GM18507 (cell line): Measurements from ENCODE around the gene EGF.
A peak's percentile ranks its signal among the peaks of the same experiment; 100 is the strongest.
"Not testable (repeated sequence)": the region's sequence is repeated elsewhere in the genome, so short reads cannot be mapped to it uniquely, and the experiment has no call there.

Source experiments
- DNase-seq: peaks from one replicate; pipeline ENCODE4 v3.0.0; 2011; ENCODE audit warnings: low read depth; ENCODE audit not compliant: insufficient read length; ENCODE audit errors: extremely low spot score
- FAIRE-seq: peaks from 2 replicates; lab custom pipeline; 2011; peaks lifted over from hg19 to GRCh38; lab: Jason Lieb, UNC

The EGF gene

GRCh38 chr4:109912706-109913595, at the start of gene EGF:
Gene EGF (plus strand): TSS chr4:109912883. CDS start chr4:109913336, 453 bp downstream.
- FAIRE-seq: no peak
- no peak for DNase-seq

GRCh38 chr4:109864134-109864533, 48.5 kb upstream of the EGF start:
- no peak for DNase-seq
- no peak for FAIRE-seq

- no peak for FAIRE-seq
- no peak for DNase-seq
These were observed 42.6 kb upstream of the EGF start for GRCh38 chr4:109870061-109870460.

- DNase-seq (no peak), FAIRE-seq (no peak)
These were observed 40.6 kb upstream of the EGF start for GRCh38 chr4:109872065-109872464.

GRCh38 chr4:109872950-109873656, 39.6 kb upstream of the EGF start:
- DNase-seq: no peak
- FAIRE-seq: no peak

GRCh38 chr4:109873791-109874514, 38.7 kb upstream of the EGF start:
- FAIRE-seq: no peak
- no peak for DNase-seq

GRCh38 chr4:109875106-109875505, 37.6 kb upstream of the EGF start:
- FAIRE-seq (no peak), DNase-seq (no peak)

GRCh38 chr4:109875553-109875952, 37.1 kb upstream of the EGF start:
- not testable (repeated sequence) for DNase-seq, FAIRE-seq

GRCh38 chr4:109876634-109877265, 35.9 kb upstream of the EGF start:
- DNase-seq (no peak), FAIRE-seq (no peak)

GRCh38 chr4:109877400-109877799, 35.3 kb upstream of the EGF start:
- DNase-seq (peak; percentile 8), FAIRE-seq (peak; percentile 52)

- FAIRE-seq: no peak
- no peak for DNase-seq
These were observed 34.3 kb upstream of the EGF start for GRCh38 chr4:109878355-109878754.

GRCh38 chr4:109879081-109879480, 33.6 kb upstream of the EGF start:
- DNase-seq (no peak), FAIRE-seq (no peak)

- no peak for FAIRE-seq
These were observed 32.9 kb upstream of the EGF start for GRCh38 chr4:109879636-109880314.

GRCh38 chr4:109886303-109886702, 26.4 kb upstream of the EGF start:
- FAIRE-seq (no peak), DNase-seq (no peak)

More at GRCh38 chr4:109879636-109880314, 32.9 kb upstream of the EGF start:
- no peak for DNase-seq

- FAIRE-seq (no peak), DNase-seq (no peak)
These were observed 25.6 kb upstream of the EGF start for GRCh38 chr4:109887071-109887470.

- DNase-seq: no peak
- no peak for FAIRE-seq
These were observed 22.6 kb upstream of the EGF start for GRCh38 chr4:109890076-109890475.

- DNase-seq (no peak), FAIRE-seq (no peak)
These were observed 10.0 kb upstream of the EGF start for GRCh38 chr4:109902559-109903251.

- FAIRE-seq: no peak
- no peak for DNase-seq
These were observed 4.0 kb upstream of the EGF start for GRCh38 chr4:109908731-109909130.

- DNase-seq (no peak), FAIRE-seq (no peak)
These were observed 2.4 kb upstream of the EGF start for GRCh38 chr4:109910256-109910655.
